Cardiac muscle cell (in vitro differentiated cells and primary cell): ENCODE measurements around the gene PINK1. TPM values are rescaled to one million over a fixed set of nuclear protein-coding genes. Genes with fewer than 3 reads are reported as not detected.

Experiments used
- DNase-seq, 2 donors: peaks; one replicate each; pipeline versions ENCODE4 v3.0.0 to v3.0.0-alpha.2; 2010 to 2017; ENCODE audit warnings: low read depth in 1 of 2, low spot score in 1 of 2
- H3K27ac ChIP-seq: fragments of 200-600 bp; sonication (generic); 2 replicates; pipeline ENCODE4 v1.5.1; 2016
- H3K27me3 ChIP-seq: fragments of 200-600 bp; sonication (generic); 2 replicates; pipeline ENCODE4 v1.6.0; 2016; ENCODE audit warnings: control low read depth
- H3K36me3 ChIP-seq: fragments of 200-600 bp; sonication (generic); 2 replicates; pipeline ENCODE4 v1.5.1; 2016; ENCODE audit warnings: control low read depth
- H3K4me1 ChIP-seq: fragments of 200-600 bp; sonication (generic); 2 replicates; pipeline ENCODE4 v1.8.1; 2017; ENCODE audit warnings: low read depth, mild to moderate bottlenecking, mixed run types
- H3K4me3 ChIP-seq: fragments of 200-600 bp; sonication (generic); 2 replicates; pipeline ENCODE4 v1.5.1; 2016; ENCODE audit warnings: mild to moderate bottlenecking
- H3K9me3 ChIP-seq: fragments of 200-600 bp; sonication (generic); 2 replicates; pipeline ENCODE4 v1.5.1; 2017; ENCODE audit warnings: low read depth, mild to moderate bottlenecking, control low read depth
- CTCF ChIP-seq: IDR thresholded peaks from 2 replicates; pipeline ENCODE4 v1.5.1; 2012; ENCODE audit warnings: low read depth, mild to moderate bottlenecking, low read length
- polyA plus RNA-seq: library from polyadenylated mRNA; unstranded; fragments of >200 nt; fragmentation: Nextera tagmentation; extraction: Ambion mirVana; gene quantifications from 2 replicates; pipeline ENCODE4 v1.2.1, GENCODE V29; 2016
- total RNA-seq: library from RNA; depleted of rRNA; stranded (reverse); fragments of >200 nt; gene quantifications from 2 replicates; pipeline ENCODE4 v1.2.3, GENCODE V29; 2016

PINK1 gene
- total and polyA plus RNA-seq, 2 experiments from 2014 or later = 135 to 179 TPM

GRCh38 chr1:20682571-20683236, 49.4 kb downstream of the PINK1 start:
- H3K4me1 ChIP-seq = no peaks in the 10 kb centered on the region
- no peak for TF ChIP-seq CTCF
- DNase-seq = no peak
- H3K4me3 ChIP-seq = no peak overlapping the region
- no peaks in the 10 kb centered on the region for H3K27me3 ChIP-seq
- H3K36me3 ChIP-seq = no peaks in the 10 kb centered on the region
- no peaks in the 10 kb centered on the region for H3K9me3 ChIP-seq
- no peak overlapping the region for H3K27ac ChIP-seq

- no peak for DNase-seq
- H3K27me3 ChIP-seq = no peaks in the 10 kb centered on the region
- no peaks in the 10 kb centered on the region for H3K9me3 ChIP-seq
- no peak overlapping the region for H3K4me3 ChIP-seq
- TF ChIP-seq CTCF = no peak
- no peak overlapping the region for H3K27ac ChIP-seq
- H3K4me1 ChIP-seq = no peaks in the 10 kb centered on the region
- H3K36me3 ChIP-seq = no peaks in the 10 kb centered on the region
Observed at GRCh38 chr1:20683614-20684013, 50.4 kb downstream of the PINK1 start.

GRCh38 chr1:20684050-20684620, 50.9 kb downstream of the PINK1 start:
- DNase-seq = no peak
- TF ChIP-seq CTCF = no peak
- H3K27ac ChIP-seq = no peak overlapping the region
- no peaks in the 10 kb centered on the region for H3K9me3 ChIP-seq
- H3K36me3 ChIP-seq = no peaks in the 10 kb centered on the region
- H3K4me1 ChIP-seq = no peaks in the 10 kb centered on the region
- H3K4me3 ChIP-seq = no peak overlapping the region
- no peaks in the 10 kb centered on the region for H3K27me3 ChIP-seq

- H3K4me3 ChIP-seq = no peak overlapping the region
Observed at GRCh38 chr1:20684651-20685050, 51.4 kb downstream of the PINK1 start.

GRCh38 chr1:20685099-20685662, 51.9 kb downstream of the PINK1 start:
- H3K4me1 ChIP-seq = no peaks in the 10 kb centered on the region
- H3K27me3 ChIP-seq = no peaks in the 10 kb centered on the region
- no peak for TF ChIP-seq CTCF
- H3K4me3 ChIP-seq = no peak overlapping the region
- H3K27ac ChIP-seq = no peak overlapping the region
- no peak for DNase-seq
- no peaks in the 10 kb centered on the region for H3K9me3 ChIP-seq
- no peaks in the 10 kb centered on the region for H3K36me3 ChIP-seq

More at GRCh38 chr1:20684651-20685050, 51.4 kb downstream of the PINK1 start:
- Histone ChIP-seq H3K4me1 (no peaks in the 10 kb centered on the region), H3K27ac (no peak overlapping the region), H3K9me3 (no peaks in the 10 kb centered on the region), H3K36me3 (no peaks in the 10 kb centered on the region), H3K27me3 (no peaks in the 10 kb centered on the region)
- TF ChIP-seq CTCF = no peak
- no peak for DNase-seq
